ENCODE measurements around the gene ASB18. TPM values are rescaled to one million over a fixed set of nuclear protein-coding genes. Genes with fewer than 3 reads are reported as not detected.

The ASB18 gene
- total and polyA plus RNA-seq, 7 experiments from 2014 or later = not detected

DNA sequence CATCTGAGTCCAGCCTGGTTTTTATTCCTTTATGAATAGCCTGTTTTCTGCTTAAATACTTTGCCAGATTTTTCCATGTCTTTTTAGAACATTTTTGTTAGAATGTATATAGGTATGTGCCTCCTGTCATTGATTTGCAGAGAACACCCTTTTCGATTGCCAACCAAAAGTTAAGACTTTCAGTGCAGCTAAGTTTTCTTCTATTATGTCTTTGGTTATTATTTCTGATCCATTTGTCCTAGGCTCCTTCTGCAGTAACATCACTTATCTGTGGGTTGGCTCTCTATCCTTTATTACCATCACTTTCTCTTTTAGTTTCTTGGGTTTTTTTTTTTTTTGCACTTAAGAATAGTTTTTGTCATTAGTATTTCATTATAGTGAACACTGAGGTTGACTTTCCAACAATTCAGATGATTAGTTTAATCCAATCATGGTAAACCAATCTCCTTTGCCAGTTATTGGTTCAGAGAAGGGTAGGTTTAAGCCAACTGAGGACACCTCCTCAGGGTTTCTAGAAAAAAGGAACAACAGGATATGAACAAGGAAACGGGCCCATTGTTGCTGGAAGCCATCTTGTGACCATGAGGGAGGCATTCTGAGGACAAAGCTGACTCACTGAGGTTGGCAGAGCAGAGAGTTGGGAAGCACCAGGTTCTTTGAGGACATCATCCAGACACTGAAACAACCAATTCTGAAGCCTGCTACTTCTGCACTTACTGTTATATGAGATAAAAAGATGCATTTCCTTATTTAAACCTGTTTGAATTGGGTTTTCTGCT, 58.1 kb downstream of the ASB18 start:
- peaks cover 0 to 14% (median 7%) of the 10 kb centered on the region in 11 donors for H3K9me3 Mint-ChIP-seq
- H3K27ac Mint-ChIP-seq = no peak overlapping the region
- POLR2A ChIA-PET = no interaction called here
- peaks cover 0 to 37% (median 17%) of the 10 kb centered on the region in 5 donors for H3K27me3 Mint-ChIP-seq
- CTCF ChIA-PET = no interaction called here
- H3K4me3 ChIP-seq (ENCODE audit: low read length) = no peak overlapping the region
- intact Hi-C loops (cut with micrococcal nuclease) = no loop called here
- H3K36me3 Mint-ChIP-seq = peaks cover 0 to 7% (median 0%) of the 10 kb centered on the region in 5 donors
- H3K27ac ChIP-seq (ENCODE audit: low read depth, low read length) = no peak overlapping the region
- no peak for ATAC-seq
- DNase-seq = no peak
- no peaks in the 10 kb centered on the region for H3K36me3 ChIP-seq (ENCODE audit: control insufficient read depth in 2 of 3, insufficient read depth in 3 of 3, low read length in 3 of 3)
- no peaks in the 10 kb centered on the region for H3K27me3 ChIP-seq (ENCODE audit: control insufficient read depth in 2 of 2, insufficient read depth in 2 of 2, low read length in 2 of 2)
- H3K9me3 ChIP-seq (ENCODE audit: control insufficient read depth in 2 of 3, low read length in 3 of 3) = peaks cover 0 to 5% (median 0%) of the 10 kb centered on the region in 3 experiments
- H3K4me1 ChIP-seq (ENCODE audit: control insufficient read depth in 2 of 2, insufficient read depth in 2 of 2, low read length in 2 of 2) = no peaks in the 10 kb centered on the region
- H3K4me1 Mint-ChIP-seq = no peaks in the 10 kb centered on the region
- no peak overlapping the region for H3K4me3 Mint-ChIP-seq

- no peak overlapping the region for H3K27ac Mint-ChIP-seq
- POLR2A ChIA-PET = no interaction called here
- Histone ChIP-seq H3K36me3 (ENCODE audit: control insufficient read depth in 2 of 3, insufficient read depth in 3 of 3, low read length in 3 of 3) (no peaks in the 10 kb centered on the region), H3K9me3 (ENCODE audit: control insufficient read depth in 2 of 3, low read length in 3 of 3) (peaks cover 0 to 5% (median 0%) of the 10 kb centered on the region in 3 experiments), H3K4me3 (ENCODE audit: low read length) (no peak overlapping the region), H3K4me1 (ENCODE audit: control insufficient read depth in 2 of 2, insufficient read depth in 2 of 2, low read length in 2 of 2) (no peaks in the 10 kb centered on the region), H3K27ac (ENCODE audit: low read depth, low read length) (no peak overlapping the region), H3K27me3 (ENCODE audit: control insufficient read depth in 2 of 2, insufficient read depth in 2 of 2, low read length in 2 of 2) (no peaks in the 10 kb centered on the region)
- no peak overlapping the region for H3K4me3 Mint-ChIP-seq
- no peak for DNase-seq
- H3K9me3 Mint-ChIP-seq = peaks cover 0 to 13% (median 7%) of the 10 kb centered on the region in 11 donors
- intact Hi-C loops (cut with micrococcal nuclease) = no loop called here
- CTCF ChIA-PET = no interaction called here
- H3K36me3 Mint-ChIP-seq = peaks cover 0 to 7% (median 0%) of the 10 kb centered on the region in 5 donors
- no peak for ATAC-seq
- H3K27me3 Mint-ChIP-seq = peaks cover 0 to 28% (median 17%) of the 10 kb centered on the region in 5 donors
- no peaks in the 10 kb centered on the region for H3K4me1 Mint-ChIP-seq
These were observed 59.3 kb downstream of the ASB18 start for GRCh38 chr2:236204953-236205352.

GRCh38 chr2:236200378-236200777, 63.8 kb downstream of the ASB18 start:
- Histone ChIP-seq H3K27me3 (ENCODE audit: control insufficient read depth in 2 of 2, insufficient read depth in 2 of 2, low read length in 2 of 2) (no peaks in the 10 kb centered on the region), H3K27ac (ENCODE audit: low read depth, low read length) (no peak overlapping the region), H3K36me3 (ENCODE audit: control insufficient read depth in 2 of 3, insufficient read depth in 3 of 3, low read length in 3 of 3) (no peaks in the 10 kb centered on the region), H3K4me1 (ENCODE audit: control insufficient read depth in 2 of 2, insufficient read depth in 2 of 2, low read length in 2 of 2) (no peaks in the 10 kb centered on the region), H3K4me3 (ENCODE audit: low read length) (no peak overlapping the region), H3K9me3 (ENCODE audit: control insufficient read depth in 2 of 3, low read length in 3 of 3) (peaks cover 0 to 5% (median 0%) of the 10 kb centered on the region in 3 experiments)
- H3K9me3 Mint-ChIP-seq = peaks cover 0 to 2% (median 0%) of the 10 kb centered on the region in 11 donors
- ATAC-seq = no peak
- H3K4me1 Mint-ChIP-seq = no peaks in the 10 kb centered on the region
- ChIA-PET POLR2A (no interaction called here), CTCF (no interaction called here)
- DNase-seq = no peak
- peaks cover 0 to 12% (median 9%) of the 10 kb centered on the region in 5 donors for H3K27me3 Mint-ChIP-seq
- no peak overlapping the region for H3K4me3 Mint-ChIP-seq
- H3K36me3 Mint-ChIP-seq = no peaks in the 10 kb centered on the region
- intact Hi-C loops (cut with micrococcal nuclease) = no loop called here
- no peak overlapping the region for H3K27ac Mint-ChIP-seq

DNA sequence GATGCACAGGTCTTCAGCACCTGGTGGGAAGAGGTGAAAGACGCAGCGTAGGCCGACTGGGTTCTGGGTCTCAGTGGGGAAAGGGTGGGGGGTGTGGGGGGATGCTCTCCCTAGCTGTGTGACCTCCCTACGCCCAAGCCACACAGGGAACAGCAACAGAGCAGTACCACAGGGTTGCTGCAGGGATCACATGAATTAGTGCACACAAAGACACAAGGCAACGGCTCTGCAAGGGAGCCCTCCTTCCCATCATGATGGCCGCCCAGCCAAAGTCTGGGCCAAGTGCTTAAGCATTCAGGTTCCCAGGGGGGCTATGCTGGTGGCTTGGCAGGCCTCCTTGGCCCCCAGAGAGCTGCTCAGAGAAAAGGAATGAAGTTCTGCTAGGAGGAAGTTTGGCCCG, 67.8 kb downstream of the ASB18 start:
- Histone ChIP-seq H3K27ac (ENCODE audit: low read depth, low read length) (no peak overlapping the region), H3K27me3 (ENCODE audit: control insufficient read depth in 2 of 2, insufficient read depth in 2 of 2, low read length in 2 of 2) (no peaks in the 10 kb centered on the region), H3K9me3 (ENCODE audit: control insufficient read depth in 2 of 3, low read length in 3 of 3) (no peaks in the 10 kb centered on the region), H3K36me3 (ENCODE audit: control insufficient read depth in 2 of 3, insufficient read depth in 3 of 3, low read length in 3 of 3) (no peaks in the 10 kb centered on the region), H3K4me3 (ENCODE audit: low read length) (no peak overlapping the region), H3K4me1 (ENCODE audit: control insufficient read depth in 2 of 2, insufficient read depth in 2 of 2, low read length in 2 of 2) (no peaks in the 10 kb centered on the region)
- DNase-seq (no peak), ATAC-seq (no peak)
- Mint-ChIP-seq H3K4me1 (no peaks in the 10 kb centered on the region), H3K27me3 (peaks cover 0 to 19% (median 16%) of the 10 kb centered on the region in 5 donors), H3K36me3 (no peaks in the 10 kb centered on the region), H3K4me3 (no peak overlapping the region), H3K9me3 (no peaks in the 10 kb centered on the region), H3K27ac (no peak overlapping the region)
- ChIA-PET POLR2A (no interaction called here), CTCF (no interaction called here)
- intact Hi-C loops (cut with micrococcal nuclease) = no loop called here

GRCh38 chr2:236195726-236196125, 68.5 kb downstream of the ASB18 start:
- Mint-ChIP-seq H3K4me1 (no peaks in the 10 kb centered on the region), H3K27ac (no peak overlapping the region), H3K27me3 (peaks cover 0 to 19% (median 11%) of the 10 kb centered on the region in 5 donors), H3K4me3 (no peak overlapping the region), H3K9me3 (no peaks in the 10 kb centered on the region), H3K36me3 (no peaks in the 10 kb centered on the region)
- intact Hi-C loops (cut with micrococcal nuclease) = no loop called here
- Histone ChIP-seq H3K36me3 (ENCODE audit: control insufficient read depth in 2 of 3, insufficient read depth in 3 of 3, low read length in 3 of 3) (no peaks in the 10 kb centered on the region), H3K27me3 (ENCODE audit: control insufficient read depth in 2 of 2, insufficient read depth in 2 of 2, low read length in 2 of 2) (no peaks in the 10 kb centered on the region), H3K27ac (ENCODE audit: low read depth, low read length) (no peak overlapping the region), H3K4me1 (ENCODE audit: control insufficient read depth in 2 of 2, insufficient read depth in 2 of 2, low read length in 2 of 2) (no peaks in the 10 kb centered on the region), H3K4me3 (ENCODE audit: low read length) (no peak overlapping the region), H3K9me3 (ENCODE audit: control insufficient read depth in 2 of 3, low read length in 3 of 3) (no peaks in the 10 kb centered on the region)
- ATAC-seq = no peak
- ChIA-PET POLR2A (no interaction called here), CTCF (no interaction called here)
- no peak for DNase-seq

- Histone ChIP-seq H3K36me3 (ENCODE audit: control insufficient read depth in 2 of 3, insufficient read depth in 3 of 3, low read length in 3 of 3) (no peaks in the 10 kb centered on the region), H3K4me3 (ENCODE audit: low read length) (no peak overlapping the region), H3K9me3 (ENCODE audit: control insufficient read depth in 2 of 3, low read length in 3 of 3) (no peaks in the 10 kb centered on the region), H3K4me1 (ENCODE audit: control insufficient read depth in 2 of 2, insufficient read depth in 2 of 2, low read length in 2 of 2) (no peaks in the 10 kb centered on the region), H3K27me3 (ENCODE audit: control insufficient read depth in 2 of 2, insufficient read depth in 2 of 2, low read length in 2 of 2) (no peaks in the 10 kb centered on the region), H3K27ac (ENCODE audit: low read depth, low read length) (no peak overlapping the region)
- no peak for ATAC-seq
- Mint-ChIP-seq H3K27ac (no peak overlapping the region), H3K27me3 (peaks cover 0 to 19% (median 4%) of the 10 kb centered on the region in 5 donors), H3K9me3 (no peaks in the 10 kb centered on the region), H3K4me3 (no peak overlapping the region), H3K36me3 (no peaks in the 10 kb centered on the region), H3K4me1 (no peaks in the 10 kb centered on the region)
- ChIA-PET POLR2A (no interaction called here), CTCF (no interaction called here)
- intact Hi-C loops (cut with micrococcal nuclease) = no loop called here
- DNase-seq = no peak
These were observed 69.4 kb downstream of the ASB18 start for GRCh38 chr2:236194786-236195185.

DNA sequence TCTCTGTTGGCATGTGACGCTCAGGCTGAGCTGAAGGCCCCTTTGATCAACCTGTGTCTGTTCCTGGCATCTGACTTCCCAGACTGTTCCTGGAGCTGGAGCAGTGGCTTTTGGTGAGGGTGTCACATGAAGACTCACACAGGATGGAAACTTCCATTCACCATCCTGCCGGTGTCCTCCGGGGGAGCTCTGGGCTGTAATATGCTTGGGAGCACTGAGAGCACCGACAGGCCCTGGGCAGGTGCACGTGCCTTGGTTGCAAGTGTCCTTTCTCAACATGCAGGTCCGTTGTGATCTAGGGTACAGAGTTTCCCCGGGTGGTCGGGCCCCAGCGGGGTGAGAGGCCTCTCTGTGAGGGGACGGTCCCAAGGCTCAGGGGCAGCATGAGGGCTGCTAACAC, 71.2 kb downstream of the ASB18 start:
- Histone ChIP-seq H3K27me3 (ENCODE audit: control insufficient read depth in 2 of 2, insufficient read depth in 2 of 2, low read length in 2 of 2) (no peaks in the 10 kb centered on the region), H3K9me3 (ENCODE audit: control insufficient read depth in 2 of 3, low read length in 3 of 3) (no peaks in the 10 kb centered on the region), H3K4me1 (ENCODE audit: control insufficient read depth in 2 of 2, insufficient read depth in 2 of 2, low read length in 2 of 2) (no peaks in the 10 kb centered on the region), H3K36me3 (ENCODE audit: control insufficient read depth in 2 of 3, insufficient read depth in 3 of 3, low read length in 3 of 3) (no peaks in the 10 kb centered on the region), H3K27ac (ENCODE audit: low read depth, low read length) (no peak overlapping the region), H3K4me3 (ENCODE audit: low read length) (no peak overlapping the region)
- H3K4me1 Mint-ChIP-seq = no peaks in the 10 kb centered on the region
- intact Hi-C loops (cut with micrococcal nuclease) = no loop called here
- CTCF ChIA-PET = no interaction called here
- no peak for DNase-seq
- no peak for ATAC-seq
- POLR2A ChIA-PET = no interaction called here
- H3K27me3 Mint-ChIP-seq = peaks cover 0 to 19% (median 8%) of the 10 kb centered on the region in 5 donors
- H3K36me3 Mint-ChIP-seq = no peaks in the 10 kb centered on the region
- no peak overlapping the region for H3K4me3 Mint-ChIP-seq
- H3K9me3 Mint-ChIP-seq = no peaks in the 10 kb centered on the region
- no peak overlapping the region for H3K27ac Mint-ChIP-seq

All from naive thymus-derived CD4-positive, alpha-beta T cell (primary cell).